Fibroblast of the aortic adventitia (primary cell): ENCODE results near the gene ATP13A3. TPM values are rescaled to one million over a fixed set of nuclear protein-coding genes. Genes with fewer than 3 reads are reported as not detected.

ENCODE experiments used
- DNase-seq: peaks from one replicate; pipeline ENCODE4 v3.0.0-alpha.2; 2010; ENCODE audit warnings: low read depth
- H3K4me3 ChIP-seq: 2 replicates; pipeline ENCODE4 v1.5.1; 2011; ENCODE audit warnings: low read depth, mild to moderate bottlenecking, control low read depth, low read length, moderate library complexity
- total RNA-seq: library from RNA; depleted of rRNA; stranded (reverse); fragments of >200 nt; gene quantifications from 2 replicates; pipeline ENCODE4 v1.2.3, GENCODE V29; 2012; ENCODE audit warnings: low replicate concordance
- TF ChIP-seq, protein P1 (sequence below): IDR thresholded peaks from 2 replicates; pipeline ENCODE4 v1.5.1; 2011; ENCODE audit warnings: mild to moderate bottlenecking, low read length, control low read depth, inconsistent platforms; ENCODE audit not compliant: insufficient read depth

Gene ATP13A3
- total RNA-seq, 1 donor, result 494 TPM

GRCh38 chr3:194405766-194406165 is 81.0 kb downstream of the ATP13A3 start:
- DNase-seq, result no peak
- no peak overlapping the region for H3K4me3 ChIP-seq
- TF ChIP-seq, protein P1, sequence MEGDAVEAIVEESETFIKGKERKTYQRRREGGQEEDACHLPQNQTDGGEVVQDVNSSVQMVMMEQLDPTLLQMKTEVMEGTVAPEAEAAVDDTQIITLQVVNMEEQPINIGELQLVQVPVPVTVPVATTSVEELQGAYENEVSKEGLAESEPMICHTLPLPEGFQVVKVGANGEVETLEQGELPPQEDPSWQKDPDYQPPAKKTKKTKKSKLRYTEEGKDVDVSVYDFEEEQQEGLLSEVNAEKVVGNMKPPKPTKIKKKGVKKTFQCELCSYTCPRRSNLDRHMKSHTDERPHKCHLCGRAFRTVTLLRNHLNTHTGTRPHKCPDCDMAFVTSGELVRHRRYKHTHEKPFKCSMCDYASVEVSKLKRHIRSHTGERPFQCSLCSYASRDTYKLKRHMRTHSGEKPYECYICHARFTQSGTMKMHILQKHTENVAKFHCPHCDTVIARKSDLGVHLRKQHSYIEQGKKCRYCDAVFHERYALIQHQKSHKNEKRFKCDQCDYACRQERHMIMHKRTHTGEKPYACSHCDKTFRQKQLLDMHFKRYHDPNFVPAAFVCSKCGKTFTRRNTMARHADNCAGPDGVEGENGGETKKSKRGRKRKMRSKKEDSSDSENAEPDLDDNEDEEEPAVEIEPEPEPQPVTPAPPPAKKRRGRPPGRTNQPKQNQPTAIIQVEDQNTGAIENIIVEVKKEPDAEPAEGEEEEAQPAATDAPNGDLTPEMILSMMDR, result no peak

GRCh38 chr3:194404365-194405140 is 82.2 kb downstream of the ATP13A3 start:
- peak; percentile 76 for DNase-seq
- TF ChIP-seq, protein P1, result peak; percentile 57
- H3K4me3 ChIP-seq, result no peak overlapping the region

GRCh38 chr3:194401868-194402329 is 84.9 kb downstream of the ATP13A3 start:
- no peak for DNase-seq
- TF ChIP-seq, protein P1, result no peak
- H3K4me3 ChIP-seq, result no peak overlapping the region

DNA sequence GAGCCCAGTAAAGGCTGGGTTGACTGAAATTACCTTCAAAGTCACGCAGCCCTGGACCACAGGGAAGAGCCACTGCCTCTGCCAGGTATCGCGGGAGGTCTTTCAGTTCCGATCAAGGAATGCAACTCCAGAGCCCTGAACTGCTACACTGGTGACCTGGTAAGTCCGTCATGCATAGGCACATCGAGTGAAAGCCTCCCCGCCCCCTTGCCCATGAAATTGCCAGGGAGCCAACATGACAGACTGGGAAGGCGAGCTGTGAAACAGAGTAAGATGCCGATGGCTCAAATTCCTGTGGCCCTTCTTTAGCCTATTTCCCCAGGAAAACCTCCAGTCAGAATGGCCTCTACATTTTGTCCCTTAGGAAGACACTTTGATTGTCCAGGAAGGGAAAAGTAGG is 85.5 kb downstream of the ATP13A3 start:
- TF ChIP-seq, protein P1, result no peak
- H3K4me3 ChIP-seq, result no peak overlapping the region
- no peak for DNase-seq

GRCh38 chr3:194399874-194400411 is 86.9 kb downstream of the ATP13A3 start:
- TF ChIP-seq, protein P1, result no peak
- DNase-seq, result no peak
- no peak overlapping the region for H3K4me3 ChIP-seq

DNA sequence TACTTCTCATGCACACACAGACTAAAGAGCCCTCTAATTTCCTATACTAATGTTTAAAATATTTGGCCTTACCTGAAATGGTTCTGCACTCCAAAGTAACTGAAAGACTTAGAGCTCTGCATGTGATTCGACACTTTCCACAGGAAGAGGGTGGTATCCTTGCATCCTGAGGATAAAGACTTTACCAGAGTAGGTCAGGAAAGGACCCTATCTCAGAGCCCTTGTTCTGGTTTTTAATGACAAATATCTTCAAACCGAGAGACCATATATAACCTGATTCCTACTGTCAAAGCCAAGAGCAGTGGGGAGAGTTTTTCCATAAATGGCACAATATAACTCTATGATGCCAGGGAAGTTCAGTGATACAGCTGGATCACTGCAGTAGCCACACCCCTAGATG is 87.6 kb downstream of the ATP13A3 start, which contains the start of gene GP5:
TSS of gene GP5 (minus strand) at position 101 of the 400 bp plus-strand sequence. CDS start 984 bp downstream, outside the sequence.
- TF ChIP-seq, protein P1, result no peak
- no peak within 1 kb of the TSS for H3K4me3 ChIP-seq
- DNase-seq, result no peak
